Superior temporal gyrus (tissue), 1 donor: ENCODE measurements around the gene TMEM88.

Experiments used
- DNase-seq: peaks from one replicate; pipeline ENCODE4 v3.0.0-alpha.2; 2016; ENCODE audit errors: extremely low spot score

TMEM88 gene

GRCh38 chr17:7843536-7844291 is 11.2 kb upstream of the TMEM88 start:
- DNase-seq = peak; percentile 46

GRCh38 chr17:7844292-7845154 is 10.3 kb upstream of the TMEM88 start:
- DNase-seq = peak; percentile 99

GRCh38 chr17:7845359-7846062 is 9.4 kb upstream of the TMEM88 start:
- no peak for DNase-seq

DNA sequence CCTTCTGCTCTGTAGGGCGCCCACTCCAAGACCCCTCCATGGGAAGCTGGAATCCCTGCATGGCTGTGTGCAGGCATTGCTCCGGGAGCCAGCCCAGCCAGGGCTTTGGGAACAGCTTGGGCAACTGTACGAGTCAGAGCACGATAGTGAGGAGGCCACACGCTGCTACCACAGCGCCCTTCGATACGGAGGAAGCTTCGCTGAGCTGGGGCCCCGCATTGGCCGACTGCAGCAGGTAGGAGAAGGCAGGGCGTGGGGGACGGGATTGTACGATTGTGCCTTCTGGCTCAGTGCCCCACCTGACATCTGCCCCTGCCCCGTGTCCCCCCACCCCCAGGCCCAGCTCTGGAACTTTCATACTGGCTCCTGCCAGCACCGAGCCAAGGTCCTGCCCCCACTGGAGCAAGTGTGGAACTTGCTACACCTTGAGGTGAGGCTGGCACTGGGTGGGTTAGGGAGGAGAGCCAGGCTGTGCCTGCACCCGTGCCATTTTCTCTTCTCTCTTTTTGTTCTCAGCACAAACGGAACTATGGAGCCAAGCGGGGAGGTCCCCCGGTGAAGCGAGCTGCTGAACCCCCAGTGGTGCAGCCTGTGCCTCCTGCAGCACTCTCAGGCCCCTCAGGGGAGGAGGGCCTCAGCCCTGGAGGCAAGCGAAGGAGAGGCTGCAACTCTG is 8.7 kb upstream of the TMEM88 start:
- DNase-seq = no peak

DNA sequence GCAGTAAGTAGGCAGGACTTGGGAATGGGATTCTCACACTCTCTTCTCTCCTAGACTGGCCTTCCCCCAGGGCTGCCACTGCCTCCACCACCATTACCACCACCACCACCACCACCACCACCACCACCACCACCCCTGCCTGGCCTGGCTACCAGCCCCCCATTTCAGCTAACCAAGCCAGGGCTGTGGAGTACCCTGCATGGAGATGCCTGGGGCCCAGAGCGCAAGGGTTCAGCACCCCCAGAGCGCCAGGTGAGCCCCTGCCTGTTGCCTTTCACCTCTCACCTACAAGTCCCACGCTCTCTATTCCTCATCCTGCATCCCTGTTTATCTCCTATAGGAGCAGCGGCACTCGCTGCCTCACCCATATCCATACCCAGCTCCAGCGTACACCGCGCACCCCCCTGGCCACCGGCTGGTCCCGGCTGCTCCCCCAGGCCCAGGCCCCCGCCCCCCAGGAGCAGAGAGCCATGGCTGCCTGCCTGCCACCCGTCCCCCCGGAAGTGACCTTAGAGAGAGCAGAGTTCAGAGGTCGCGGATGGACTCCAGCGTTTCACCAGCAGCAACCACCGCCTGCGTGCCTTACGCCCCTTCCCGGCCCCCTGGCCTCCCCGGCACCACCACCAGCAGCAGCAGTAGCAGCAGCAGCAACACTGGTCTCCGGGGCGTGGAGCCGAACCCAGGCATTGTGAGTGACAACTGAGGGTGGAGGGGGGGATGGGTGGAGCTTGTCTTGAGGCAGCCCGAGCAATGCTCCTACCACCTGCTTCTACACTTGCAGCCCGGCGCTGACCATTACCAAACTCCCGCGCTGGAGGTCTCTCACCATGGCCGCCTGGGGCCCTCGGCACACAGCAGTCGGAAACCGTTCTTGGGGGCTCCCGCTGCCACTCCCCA is 7.9 kb upstream of the TMEM88 start:
- no peak for DNase-seq

DNA sequence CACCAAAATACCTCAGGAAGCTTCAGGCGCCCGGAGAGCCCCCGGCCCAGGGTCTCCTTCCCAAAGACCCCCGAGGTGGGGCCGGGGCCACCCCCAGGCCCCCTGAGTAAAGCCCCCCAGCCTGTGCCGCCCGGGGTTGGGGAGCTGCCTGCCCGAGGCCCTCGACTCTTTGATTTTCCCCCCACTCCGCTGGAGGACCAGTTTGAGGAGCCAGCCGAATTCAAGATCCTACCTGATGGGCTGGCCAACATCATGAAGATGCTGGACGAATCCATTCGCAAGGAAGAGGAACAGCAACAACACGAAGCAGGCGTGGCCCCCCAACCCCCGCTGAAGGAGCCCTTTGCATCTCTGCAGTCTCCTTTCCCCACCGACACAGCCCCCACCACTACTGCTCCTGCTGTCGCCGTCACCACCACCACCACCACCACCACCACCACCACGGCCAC is 6.7 kb upstream of the TMEM88 start:
- DNase-seq = no peak

DNA sequence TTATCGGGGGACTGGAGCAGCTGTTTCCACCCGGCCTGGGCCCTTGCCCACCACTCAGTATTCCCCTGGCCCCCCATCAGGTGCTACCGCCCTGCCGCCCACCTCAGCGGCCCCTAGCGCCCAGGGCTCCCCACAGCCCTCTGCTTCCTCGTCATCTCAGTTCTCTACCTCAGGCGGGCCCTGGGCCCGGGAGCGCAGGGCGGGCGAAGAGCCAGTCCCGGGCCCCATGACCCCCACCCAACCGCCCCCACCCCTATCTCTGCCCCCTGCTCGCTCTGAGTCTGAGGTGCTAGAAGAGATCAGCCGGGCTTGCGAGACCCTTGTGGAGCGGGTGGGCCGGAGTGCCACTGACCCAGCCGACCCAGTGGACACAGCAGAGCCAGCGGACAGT is 6.1 kb upstream of the TMEM88 start:
- DNase-seq = no peak

- no peak for DNase-seq
Measured at GRCh38 chr17:7849130-7849750, 5.6 kb upstream of the TMEM88 start.

DNA sequence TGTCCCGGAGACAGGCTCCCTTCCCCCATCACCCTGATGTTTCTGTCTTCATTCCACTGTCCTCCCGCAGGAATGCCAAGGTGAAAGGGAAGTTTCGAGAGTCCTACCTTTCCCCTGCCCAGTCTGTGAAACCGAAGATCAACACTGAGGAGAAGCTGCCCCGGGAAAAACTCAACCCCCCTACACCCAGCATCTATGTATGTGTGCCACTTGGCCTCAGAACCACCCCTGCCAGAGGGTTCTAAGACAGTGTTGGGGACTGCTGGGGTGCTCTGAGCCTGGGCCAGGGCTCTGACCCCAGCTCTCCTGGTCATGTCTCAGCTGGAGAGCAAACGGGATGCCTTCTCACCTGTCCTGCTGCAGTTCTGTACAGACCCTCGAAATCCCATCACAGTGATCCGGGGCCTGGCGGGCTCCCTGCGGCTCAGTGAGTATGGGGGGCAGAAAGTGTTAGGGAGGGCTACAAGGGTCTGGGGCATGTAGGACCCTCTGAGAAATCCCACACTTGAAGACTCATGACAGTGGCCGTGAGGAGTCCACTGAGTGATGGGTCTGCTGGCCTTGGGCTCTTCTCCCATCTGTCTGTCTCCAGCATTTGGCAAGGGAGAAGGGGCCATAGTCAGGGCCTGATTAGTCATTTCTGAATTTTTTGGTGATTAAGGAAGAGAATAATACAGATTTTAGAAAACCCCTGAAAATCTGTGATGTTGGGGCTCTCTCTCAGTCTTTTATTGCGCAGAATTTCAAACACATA is 4.9 kb upstream of the TMEM88 start:
- no peak for DNase-seq

GRCh38 chr17:7850701-7851437 is 4.0 kb upstream of the TMEM88 start:
- no peak for DNase-seq

DNA sequence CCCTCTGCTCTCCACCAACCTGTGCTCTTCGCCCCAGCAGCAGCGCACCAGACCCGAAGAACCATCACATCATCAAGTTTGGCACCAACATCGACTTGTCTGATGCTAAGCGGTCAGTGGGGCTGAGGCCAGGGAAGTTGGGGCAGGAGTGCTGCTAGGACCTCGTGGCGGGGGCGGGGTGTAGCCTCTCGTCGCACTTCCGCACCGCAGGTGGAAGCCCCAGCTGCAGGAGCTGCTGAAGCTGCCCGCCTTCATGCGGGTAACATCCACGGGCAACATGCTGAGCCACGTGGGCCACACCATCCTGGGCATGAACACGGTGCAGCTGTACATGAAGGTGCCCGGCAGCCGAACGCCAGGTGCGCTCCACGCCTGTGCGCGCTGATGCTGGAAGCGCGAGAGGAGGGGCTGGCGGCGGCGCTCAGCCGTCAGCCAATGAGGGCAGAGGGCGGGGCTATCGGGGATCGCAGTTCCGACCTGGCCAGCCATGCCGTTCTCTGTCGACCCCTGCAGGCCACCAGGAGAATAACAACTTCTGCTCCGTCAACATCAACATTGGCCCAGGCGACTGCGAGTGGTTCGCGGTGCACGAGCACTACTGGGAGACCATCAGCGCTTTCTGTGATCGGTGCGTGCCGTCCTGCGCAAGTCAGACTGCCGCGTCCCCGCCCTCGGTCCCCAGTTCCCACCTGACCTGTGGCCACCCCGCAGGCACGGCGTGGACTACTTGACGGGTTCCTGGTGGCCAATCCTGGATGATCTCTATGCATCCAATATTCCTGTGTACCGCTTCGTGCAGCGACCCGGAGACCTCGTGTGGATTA is 3.2 kb upstream of the TMEM88 start:
- peak; percentile 94 for DNase-seq

GRCh38 chr17:7852262-7852670 is 2.6 kb upstream of the TMEM88 start:
- DNase-seq = no peak

DNA sequence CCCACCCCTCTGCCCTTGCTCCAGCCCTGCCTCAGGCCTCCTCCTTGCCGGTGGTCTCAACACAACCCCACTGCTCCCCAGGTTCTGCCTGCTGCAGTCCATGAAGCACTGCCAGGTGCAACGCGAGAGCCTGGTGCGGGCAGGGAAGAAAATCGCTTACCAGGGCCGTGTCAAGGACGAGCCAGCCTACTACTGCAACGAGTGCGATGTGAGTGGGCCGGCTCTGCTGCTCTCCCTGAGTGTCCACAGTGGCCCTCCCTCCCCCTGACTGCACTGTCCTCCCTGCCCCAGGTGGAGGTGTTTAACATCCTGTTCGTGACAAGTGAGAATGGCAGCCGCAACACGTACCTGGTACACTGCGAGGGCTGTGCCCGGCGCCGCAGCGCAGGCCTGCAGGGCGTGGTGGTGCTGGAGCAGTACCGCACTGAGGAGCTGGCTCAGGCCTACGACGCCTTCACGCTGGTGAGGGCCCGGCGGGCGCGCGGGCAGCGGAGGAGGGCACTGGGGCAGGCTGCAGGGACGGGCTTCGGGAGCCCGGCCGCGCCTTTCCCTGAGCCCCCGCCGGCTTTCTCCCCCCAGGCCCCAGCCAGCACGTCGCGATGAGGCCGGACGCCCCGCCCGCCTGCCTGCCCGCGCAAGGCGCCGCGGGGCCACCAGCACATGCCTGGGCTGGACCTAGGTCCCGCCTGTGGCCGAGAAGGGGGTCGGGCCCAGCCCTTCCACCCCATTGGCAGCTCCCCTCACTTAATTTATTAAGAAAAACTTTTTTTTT is 1.8 kb upstream of the TMEM88 start:
- DNase-seq = no peak

- DNase-seq = no peak
Measured at GRCh38 chr17:7853691-7854038, 1.2 kb upstream of the TMEM88 start.

DNA sequence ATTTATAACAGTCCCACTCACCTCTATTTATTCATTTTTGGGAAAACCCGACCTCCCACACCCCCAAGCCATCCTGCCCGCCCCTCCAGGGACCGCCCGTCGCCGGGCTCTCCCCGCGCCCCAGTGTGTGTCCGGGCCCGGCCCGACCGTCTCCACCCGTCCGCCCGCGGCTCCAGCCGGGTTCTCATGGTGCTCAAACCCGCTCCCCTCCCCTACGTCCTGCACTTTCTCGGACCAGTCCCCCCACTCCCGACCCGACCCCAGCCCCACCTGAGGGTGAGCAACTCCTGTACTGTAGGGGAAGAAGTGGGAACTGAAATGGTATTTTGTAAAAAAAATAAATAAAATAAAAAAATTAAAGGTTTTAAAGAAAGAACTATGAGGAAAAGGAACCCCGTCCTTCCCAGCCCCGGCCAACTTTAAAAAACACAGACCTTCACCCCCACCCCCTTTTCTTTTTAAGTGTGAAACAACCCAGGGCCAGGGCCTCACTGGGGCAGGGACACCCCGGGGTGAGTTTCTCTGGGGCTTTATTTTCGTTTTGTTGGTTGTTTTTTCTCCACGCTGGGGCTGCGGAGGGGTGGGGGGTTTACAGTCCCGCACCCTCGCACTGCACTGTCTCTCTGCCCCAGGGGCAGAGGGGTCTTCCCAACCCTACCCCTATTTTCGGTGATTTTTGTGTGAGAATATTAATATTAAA is 638 bp upstream of the TMEM88 start:
- DNase-seq = no peak

GRCh38 chr17:7855660-7856010 is 769 bp downstream of the TMEM88 start:
- DNase-seq = no peak
